ENCODE results near the gene MARCKSL1.

MARCKSL1 gene

DNA sequence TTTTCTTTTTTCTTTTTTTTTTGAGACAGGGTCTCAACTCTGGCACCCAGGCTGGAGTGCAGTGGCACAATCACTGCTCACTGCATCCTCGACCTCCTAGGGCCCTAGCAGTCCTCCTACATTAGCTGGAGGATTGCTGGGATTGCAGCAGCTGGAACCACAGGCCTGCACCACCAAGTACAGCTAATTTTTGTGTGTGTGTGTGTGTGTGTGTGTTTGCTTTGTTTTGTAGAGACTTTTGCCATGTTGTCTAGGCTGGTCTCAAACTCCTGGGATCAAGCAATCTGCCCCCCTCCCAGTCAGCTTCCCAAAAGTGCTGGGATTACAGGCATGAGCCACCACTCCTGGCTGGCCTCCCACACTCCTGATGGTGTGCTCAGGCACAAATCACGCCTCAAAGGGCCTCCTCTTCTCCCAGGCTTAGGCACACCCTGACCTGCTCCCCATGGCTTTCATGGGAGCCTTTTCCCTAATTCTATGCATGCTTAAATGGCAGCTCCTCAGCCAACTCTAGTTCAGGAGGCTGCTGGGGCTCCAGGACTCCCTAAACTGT lies 16.9 kb upstream of the MARCKSL1 start:
- no peak for DNase-seq (ENCODE audit: low read depth)

DNA sequence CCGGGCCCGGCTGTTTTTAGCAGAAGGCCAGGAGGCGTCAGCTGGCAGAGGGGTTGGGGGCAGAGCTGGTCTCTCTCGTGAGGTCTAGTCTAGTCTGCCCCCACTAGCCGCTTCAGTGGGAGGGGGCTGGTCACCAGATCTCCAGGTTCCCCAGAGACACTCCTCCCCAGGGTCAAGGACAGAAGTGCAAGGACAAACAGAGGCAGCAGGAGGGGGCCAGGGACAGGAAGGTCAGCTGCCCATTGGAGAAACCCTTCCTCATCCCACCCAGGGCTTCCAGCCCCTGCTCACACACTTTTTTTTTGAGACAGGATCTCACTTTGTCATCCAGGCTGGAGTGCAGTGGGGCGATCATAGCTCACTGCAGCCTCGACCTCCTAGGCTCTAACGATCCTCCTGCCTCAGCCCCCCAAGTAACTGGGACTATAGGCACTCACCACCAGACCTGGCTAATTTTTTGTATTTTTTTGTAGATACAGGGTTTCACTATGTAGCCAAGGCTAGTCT lies 16.3 kb upstream of the MARCKSL1 start:
- no peak for DNase-seq (ENCODE audit: low read depth)

DNA sequence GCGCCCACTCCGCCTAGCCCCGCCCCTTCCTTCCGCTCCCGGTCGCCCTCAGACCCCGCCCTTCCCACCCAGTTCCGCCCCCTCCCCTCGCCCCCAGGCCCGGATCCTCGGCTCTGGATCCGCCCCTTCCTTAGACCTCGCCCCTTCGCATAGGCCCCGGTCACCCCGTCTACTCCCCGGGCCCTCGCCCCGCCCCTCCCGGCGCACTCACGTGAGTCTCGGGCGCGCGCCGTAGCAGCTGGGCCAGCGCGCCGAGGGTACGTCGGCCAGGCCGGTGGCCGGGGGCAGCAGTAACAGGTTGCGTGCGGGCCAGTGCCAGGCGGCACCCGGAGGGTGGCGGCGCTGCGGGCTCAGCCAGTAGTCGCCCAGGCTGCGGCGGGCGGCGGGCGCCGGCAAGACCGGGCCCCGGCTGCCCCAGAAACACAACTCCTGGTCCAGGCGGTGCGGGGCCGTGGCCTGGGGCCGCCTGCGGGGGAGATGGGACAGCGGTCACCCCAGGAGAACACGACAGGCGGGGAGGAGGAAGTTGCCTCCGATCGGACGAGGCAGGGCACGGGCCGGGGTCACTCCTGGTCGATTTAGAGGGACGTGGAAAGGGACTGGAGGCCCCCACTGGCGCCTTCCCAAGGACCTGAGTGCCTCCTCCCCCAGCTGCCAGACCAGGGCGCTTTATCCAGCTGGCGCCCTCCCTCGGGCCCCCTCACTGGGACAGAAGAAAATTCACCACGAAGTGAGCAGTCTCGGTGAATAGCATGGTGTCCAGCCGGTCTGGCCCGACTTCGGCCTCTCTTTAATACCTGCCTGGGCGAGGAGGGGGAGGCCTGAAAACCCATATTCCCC lies 15.6 kb upstream of the MARCKSL1 start:
- DNase-seq (ENCODE audit: low read depth), result peak; percentile 89

DNA sequence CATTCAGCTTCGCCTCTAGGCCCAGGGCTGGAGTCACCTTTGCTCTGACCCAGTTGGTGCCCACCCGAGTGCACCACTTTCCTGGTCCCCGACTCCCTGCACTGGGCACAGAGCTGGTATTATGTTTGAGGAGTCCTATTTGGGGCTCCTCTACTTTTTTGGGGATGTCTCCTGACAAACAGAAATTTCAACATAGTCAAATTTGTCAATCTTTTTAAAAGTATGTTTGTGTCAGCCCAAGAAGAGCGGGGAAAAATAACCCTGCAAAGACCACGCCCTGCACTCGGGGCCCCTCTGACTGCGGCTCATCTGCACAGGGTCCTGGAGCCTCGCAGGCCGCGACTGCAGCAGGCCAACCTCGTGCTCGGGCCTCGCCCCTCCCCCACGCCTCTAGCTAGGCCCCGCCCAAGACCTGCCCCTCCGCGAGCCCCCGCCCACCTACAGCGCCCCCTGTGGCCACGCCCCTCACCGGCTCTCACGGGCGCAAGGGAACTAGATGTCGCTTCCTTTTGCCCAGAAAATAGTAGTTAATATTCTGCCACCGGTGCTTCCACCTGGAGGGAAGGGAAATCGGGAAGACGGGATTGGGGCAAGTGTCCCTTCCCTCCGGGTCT lies 14.9 kb upstream of the MARCKSL1 start:
- no peak for DNase-seq (ENCODE audit: low read depth)

DNA sequence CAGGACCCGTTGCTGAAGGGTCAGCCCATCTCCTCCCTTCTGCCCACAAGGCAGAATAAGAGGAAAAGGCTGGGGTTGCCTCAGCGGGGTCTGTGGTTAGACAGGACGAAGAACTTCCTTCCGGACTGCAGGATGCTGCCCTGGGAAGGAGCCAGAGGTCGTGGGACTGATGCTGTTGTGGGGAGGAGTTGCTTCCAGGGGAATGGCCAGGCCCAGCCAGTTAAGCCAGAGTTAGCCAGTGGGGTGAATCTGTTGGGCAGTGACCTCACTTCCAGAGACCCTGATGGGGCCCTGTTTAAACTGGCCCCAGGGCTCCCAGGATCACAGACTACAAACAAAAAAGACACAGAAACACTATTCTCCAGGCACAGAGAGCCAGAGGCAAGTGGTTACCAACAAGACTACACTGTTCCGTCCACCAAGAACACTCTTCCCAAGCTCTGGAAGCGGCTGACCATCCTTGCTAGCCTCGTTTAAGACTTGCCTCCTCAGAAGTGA lies 13.2 kb upstream of the MARCKSL1 start:
- DNase-seq (ENCODE audit: low read depth), result no peak

DNA sequence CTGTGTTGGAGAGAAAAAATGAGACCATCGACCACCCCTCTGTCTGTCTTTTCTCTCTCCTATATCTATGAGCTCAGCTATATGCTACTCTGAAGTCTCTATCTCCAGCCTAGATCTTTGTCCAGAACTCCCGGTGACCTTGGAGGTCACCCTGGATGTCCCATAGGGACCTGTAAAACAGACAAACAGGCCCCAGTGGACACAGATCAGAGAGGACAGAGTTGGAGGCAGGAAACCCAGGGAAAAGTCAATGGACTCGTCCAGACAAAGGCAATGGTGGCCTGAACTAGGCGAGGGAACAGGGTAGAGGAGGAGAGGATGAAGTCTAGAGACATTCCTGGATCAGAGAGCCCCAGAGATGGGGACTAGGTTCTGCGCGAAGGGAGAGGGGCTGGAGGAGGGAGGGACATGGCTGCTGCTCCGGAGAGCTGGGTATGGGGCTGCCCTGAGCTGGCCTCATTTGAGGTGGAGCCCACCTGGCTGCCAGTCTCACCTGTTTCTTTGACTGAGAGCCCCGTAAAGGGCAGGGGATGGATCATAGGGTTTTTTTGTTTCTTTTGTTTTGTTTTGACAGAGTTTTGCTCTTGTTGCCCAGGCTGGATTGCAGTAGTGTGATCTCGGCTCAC lies 10.6 kb upstream of the MARCKSL1 start:
- DNase-seq (ENCODE audit: low read depth), result no peak

DNA sequence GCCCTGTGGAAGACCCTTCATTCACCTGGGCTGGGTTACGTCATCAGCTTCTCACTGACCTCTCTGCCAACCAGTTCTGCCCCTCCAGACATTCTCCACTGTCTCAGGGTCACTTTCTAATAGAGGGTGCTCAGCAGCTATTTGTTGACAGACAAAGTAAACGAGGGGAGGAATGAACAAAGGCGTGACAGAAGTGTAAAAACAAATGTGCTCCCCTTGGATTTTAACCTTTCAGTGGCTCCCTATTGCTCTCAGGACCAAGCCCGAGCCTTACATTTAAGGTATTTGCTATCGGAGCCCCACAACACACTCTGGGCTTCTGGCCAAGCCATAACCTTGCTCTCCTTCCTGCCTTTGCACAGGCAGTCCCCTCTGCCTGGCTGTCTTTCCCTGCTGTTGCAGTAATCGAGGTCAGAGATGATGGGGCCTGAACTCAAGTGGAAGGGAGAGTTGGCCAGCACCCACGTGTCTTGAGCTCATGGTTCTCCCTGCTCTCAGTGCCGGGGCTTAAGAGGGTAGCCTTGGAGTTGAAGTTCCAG lies 9.3 kb upstream of the MARCKSL1 start:
- no peak for DNase-seq (ENCODE audit: low read depth)

DNA sequence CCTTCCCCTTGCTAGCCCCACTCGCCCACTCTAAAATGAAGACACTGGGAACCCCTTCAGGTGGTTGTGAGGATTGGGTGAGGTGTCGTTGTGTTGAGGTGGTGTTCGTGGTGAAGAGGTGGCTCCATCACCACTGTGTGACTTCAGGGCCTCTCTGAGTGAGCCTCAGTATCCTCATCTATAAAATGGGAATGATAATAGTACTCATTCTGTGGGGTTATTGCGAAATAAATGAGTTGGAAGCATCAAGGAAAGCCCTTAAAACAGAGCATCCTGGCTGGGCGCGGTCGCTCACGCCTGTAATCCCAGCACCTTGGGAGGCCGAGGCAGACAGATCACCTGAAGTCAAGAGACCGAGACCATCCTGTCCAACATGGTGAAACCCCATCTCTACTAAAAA lies 6.7 kb upstream of the MARCKSL1 start:
- no peak for DNase-seq (ENCODE audit: low read depth)

DNA sequence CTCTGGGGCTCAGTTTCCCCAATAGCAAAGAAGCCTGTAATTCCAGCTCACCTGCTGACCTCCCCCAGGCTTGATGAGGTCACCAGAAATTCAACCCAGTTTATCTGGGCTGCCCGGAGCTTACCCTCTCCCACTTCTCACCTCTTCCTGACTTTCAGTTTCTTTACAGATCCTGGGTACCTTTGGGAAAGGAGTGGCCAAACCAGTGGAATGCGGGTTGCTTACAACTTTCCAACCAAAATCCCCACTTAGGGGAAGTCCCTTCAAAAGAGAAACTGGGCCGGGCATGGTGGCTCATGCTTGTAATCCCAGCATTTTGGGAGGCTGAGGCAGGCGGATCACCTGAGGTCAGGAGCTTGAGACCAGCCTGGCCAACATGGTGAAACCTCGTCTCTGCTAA lies 5.9 kb upstream of the MARCKSL1 start:
- no peak for DNase-seq (ENCODE audit: low read depth)

DNA sequence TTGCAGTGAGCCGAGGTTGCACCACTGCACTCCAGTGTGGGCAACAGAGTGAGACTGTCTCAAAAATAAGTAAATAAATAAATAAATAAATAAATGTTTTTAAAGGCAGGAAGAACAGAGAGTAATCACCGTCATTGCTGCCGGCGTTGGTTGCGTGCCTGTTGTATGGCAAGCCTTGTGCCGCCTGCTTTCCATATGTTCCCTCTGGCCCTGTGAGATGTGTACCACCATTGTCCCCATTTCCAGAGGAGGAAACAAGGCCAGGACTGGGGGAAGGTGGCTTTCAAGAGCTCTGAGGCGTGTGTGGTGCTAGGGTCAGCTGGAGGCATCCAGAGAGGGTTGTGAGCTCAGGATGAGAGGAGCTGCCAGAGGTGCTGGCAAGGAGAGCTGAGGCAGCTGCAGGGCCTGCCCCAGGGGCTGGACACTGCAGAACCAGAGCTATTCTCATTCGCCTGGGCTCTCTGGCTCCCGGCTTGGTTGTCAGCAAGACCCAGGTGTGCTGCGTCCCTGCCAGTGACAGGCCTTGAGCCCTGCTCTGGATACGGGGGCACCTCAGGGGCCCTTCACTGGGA lies 5.2 kb upstream of the MARCKSL1 start:
- DNase-seq (ENCODE audit: low read depth), result no peak

DNA sequence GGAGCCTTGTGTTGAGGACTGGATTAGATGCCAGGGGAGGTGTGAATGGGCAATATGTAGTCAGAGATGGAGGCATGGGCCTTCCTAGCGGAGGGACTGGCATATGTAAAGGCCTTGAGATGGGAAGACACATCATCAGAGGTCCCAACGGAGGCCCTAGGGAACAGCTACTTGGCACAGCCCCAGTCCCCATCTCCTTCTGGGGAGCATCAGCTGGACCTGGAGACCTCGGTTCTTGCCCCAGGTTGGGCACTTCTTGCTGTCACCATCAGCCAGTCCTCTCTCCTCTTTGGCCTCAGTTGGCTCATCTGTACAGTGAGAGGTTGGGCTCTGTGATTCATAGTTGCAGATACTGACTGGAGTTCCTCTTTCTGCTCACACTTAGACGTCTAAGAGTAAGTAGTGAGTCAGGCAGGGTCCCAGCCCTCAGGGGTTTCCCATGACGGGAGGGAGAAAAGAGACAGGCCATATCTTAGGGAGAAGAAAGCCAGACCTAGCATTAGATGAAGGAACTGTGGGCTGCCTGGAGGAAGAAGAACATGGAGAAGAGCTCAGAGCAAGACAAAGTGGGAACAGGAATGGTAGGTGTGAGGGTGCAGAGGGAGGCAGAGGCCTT lies 3.4 kb upstream of the MARCKSL1 start:
- DNase-seq (ENCODE audit: low read depth), result no peak

DNA sequence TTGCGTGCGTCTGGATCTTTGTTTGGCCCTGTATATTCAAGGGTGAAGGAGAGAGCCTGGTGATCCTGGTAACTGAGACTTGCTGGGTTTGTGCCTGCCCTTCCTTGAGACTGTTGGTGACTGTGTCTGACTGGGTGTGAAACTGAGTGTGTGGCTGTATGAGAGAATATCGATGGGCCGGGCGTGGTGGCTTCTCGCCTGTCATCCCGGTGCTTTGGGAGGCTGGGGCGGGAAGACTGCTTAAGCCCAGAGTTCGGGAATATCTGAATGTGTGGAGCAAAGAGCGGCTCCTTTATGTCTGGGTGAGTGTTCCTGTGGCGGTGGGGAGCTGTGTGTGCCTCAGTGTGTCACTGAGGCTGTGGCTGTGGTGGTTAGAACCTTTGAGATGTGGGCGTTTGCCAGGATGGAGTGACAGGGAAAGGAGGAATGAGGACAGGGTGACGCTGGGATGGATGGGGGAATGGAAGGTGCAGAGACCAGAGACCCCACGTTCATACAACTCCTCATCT lies 2.7 kb upstream of the MARCKSL1 start:
- no peak for DNase-seq (ENCODE audit: low read depth)

DNA sequence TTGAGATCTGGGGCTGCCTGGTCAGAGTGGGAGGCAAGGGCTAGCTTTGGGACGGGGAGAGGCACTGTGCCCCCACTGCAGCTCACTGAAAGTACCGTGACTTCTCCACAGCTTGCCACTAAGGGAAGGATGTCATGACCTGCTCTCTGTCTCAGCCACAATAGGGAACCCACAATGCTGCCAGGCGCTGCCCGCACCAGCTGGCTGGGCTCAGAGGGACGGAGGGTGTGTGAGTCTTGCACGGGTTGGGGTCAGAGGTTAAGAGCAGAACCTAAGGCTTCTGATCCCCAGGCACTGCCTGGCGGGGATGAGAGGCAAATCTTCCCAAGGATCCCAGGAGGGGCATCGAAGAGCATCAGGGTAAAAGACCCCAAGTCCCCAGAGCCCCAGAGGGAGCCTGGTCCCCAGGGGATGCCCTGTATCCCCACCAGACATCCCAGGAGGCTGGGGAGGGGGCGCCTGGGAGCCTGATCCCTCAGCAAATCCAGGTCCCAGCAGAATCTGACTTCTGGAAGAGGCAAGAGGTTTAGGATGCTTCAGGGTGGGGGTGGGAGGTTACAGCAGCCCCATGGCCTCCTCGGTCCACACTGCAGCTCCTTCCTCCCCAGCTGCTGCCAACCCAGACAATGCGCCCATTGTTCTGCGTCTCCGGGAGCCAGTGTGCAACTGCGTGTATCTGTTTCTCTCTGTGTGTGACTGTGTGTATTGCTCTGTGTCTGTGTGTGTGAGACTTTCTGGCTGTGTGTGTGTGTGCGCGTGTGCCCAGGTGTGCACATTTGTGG lies 2.0 kb upstream of the MARCKSL1 start:
- DNase-seq (ENCODE audit: low read depth), result no peak

DNA sequence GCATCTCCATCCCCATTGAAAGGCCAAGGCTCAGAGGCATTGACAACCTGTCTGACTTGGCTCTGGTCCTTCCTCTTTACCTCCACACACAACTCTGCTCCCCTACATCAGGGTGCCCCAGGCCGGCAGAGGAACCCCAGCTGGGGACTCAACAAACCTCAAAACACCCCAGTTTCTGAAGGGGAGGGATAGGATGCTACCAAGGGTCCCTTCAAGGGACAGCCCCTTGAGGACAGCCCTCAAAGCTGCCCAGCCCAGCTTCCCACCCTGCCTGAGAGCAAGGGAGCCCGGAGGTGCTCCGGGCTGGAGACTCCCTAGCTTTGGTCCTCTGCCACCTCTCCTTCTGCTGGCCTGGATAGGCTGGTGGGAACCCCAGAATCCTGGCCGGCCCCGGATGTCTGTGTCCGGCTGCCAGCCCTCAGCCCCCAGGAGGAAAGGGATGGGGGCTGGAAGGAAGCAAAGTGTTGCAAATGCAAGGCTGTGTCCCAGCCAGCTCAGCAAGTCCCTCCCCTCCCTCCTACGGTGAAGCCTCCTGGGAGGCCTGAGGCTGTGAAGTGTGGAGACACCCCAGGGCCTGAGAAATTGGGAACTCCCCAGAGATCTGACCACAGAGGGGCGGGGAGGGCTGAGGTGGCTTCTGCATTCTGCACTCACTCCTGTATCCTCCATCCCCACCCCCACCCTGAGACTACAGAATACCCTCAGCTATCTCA lies 1.1 kb upstream of the MARCKSL1 start:
- DNase-seq (ENCODE audit: low read depth), result no peak

DNA sequence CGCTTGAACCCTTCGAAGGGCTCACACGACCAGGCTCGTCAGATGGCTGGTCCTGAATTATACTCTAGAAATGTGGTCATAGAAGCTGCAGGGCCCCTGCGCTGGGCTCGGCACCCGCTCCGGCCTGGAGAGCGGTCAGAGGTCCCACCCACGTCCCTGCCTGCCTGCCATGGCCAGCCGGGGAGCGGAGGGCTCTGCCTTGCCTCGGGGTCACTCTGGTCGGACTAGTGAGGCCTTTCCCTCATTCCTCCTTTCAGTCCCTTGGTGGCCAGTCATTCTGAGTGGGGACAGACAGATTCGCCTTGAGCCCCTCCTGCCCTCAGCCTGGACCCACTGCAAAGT lies 529 bp upstream of the MARCKSL1 start:
- no peak for DNase-seq (ENCODE audit: low read depth)

DNA sequence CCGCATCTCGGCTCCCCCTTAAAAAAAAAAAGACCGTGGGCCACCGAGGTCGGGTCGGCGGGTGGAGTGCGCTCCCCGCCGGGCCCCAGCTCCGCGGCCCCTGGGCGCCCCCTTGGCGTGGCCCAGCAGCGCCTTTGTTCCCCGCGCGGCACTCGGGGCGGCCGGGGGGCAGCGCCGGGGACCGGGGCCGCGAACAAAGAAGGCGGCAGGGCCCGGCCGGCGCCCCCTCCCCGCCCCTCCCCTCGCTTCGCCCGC lies 571 bp downstream of the MARCKSL1 start:
- no peak for DNase-seq (ENCODE audit: low read depth)

DNA sequence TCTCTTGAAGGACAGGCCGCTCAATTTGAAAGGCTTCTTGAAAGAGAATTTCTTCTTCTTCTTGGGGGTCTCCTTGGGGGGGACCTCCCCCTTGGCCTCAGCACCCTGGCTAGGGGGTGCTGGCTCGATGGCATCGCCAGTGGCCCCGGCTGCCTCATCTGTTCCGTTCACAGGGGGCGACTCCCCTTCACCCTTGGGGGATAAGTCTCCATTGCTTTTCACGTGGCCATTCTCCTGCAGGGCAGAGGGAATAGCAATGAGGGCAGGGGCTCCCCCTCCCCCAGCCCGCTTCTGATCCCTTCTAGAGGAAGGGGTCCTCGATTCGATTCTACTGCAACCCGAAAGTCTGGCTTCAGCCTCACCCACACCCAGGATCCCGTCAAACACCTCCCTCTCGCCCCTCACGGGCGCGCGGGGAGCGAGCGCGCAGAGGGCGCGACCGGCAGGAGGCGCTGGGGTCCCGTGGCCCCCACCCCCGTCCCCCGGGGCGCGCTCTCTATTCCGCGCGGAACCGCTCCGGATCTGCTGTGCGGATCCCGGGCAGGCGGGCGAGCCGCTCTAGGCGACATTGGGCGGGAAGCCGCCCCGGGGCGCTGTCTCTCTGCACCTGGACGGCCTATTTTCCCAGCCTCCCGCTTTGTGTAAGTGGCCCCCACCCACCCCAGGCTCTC lies 1.0 kb downstream of the MARCKSL1 start:
- peak; percentile 65 for DNase-seq (ENCODE audit: low read depth)

DNA sequence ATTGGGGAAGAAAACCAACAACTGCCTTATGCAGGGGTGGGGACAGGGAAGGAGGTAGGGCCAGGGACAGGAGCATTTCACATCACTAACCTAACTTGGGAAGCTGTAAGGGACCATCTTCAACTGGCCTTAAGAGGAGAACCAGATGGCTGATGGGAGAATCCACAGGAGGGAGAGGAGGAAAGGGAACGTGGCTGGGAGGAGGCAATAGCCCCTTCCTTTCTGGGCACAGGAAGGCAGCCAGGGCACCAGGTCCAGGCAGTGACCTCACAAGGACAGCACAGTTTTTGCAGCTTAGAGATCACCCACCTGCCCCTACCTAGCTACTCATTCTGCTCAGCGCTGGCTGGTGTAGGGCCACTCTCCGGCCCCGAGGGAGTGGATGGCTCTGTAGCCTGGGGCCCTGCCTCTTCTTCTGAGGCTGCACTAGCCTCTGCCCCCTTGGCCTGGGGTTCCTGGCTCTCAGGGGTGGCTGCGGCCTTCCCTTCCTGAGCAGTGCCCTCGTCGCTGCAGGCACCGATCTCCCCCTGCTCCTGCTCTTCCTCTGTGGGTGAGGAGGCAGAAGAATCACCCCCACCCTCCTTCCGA lies 1.7 kb downstream of the MARCKSL1 start:
- no peak for DNase-seq (ENCODE audit: low read depth)

DNA sequence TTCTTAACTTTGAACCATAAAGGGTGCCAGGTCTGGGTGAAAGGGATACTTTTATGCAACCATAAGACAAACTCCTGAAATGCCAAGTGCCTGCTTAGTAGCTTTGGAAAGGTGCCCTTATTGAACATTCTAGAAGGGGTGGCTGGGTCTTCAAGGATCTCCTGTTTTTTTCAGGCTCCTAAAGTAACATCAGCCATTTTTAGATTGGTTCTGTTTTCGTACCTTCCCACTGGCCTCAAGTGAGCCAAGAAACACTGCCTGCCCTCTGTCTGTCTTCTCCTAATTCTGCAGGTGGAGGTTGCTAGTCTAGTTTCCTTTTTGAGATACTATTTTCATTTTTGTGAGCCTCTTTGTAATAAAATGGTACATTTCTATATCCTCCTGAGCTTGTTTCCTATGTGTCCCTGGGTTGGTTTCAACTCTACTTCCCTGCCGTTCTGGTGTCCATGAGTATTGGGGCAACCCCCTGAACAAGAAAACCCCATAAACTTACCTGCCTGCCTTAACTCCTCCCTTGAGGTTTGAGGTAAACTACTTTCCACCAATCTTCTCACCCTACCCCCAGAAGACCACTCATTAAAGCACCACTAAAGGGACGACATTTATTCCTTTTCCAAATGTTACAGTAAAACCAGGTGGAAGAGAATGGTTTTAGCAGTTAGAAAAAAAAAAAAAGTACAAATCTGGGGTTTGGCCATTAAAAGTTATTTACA lies 2.6 kb downstream of the MARCKSL1 start:
- no peak for DNase-seq (ENCODE audit: low read depth)
